DMS79 (cell line): Measurements from ENCODE around the gene GCGR.
A peak's percentile ranks its signal among the peaks of the same experiment; 100 is the strongest.
"Not testable (repeated sequence)": the region's sequence is repeated elsewhere in the genome, so short reads cannot be mapped to it uniquely, and the experiment has no call there.

ENCODE experiments used
- DNase-seq: peaks from one replicate; lab custom pipeline; 2025; lab: John Stamatoyannopoulos, UW

The GCGR gene

DNA sequence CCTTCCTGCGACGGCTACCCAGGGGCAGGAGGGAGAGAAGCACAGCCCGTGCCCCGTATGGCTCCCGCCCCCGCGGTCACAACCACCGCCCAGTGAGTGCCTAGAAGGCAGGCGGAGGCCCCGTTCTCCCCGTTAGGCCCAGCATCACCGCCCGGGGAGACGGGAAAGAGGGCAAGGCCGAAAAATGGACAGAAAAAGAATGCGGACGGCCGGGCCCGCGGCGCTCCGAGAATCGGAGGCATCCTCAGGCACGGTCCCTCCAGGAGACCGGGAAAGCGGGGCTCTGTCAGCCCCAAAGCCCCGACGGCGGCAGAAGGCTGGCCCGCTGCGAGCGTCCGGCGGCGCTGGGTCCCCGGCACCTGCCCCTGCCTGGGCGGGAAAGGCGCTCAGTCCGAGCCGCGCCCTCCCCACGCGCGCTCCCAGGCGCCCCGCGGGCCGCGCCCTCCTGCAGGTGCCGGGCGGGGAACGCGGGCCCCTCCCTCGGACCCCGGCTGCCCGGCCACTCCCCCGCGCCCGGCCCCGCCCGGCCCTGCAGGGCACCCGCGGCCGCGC, 28.7 kb downstream of the GCGR start:
- DNase-seq = peak; percentile 21

DNA sequence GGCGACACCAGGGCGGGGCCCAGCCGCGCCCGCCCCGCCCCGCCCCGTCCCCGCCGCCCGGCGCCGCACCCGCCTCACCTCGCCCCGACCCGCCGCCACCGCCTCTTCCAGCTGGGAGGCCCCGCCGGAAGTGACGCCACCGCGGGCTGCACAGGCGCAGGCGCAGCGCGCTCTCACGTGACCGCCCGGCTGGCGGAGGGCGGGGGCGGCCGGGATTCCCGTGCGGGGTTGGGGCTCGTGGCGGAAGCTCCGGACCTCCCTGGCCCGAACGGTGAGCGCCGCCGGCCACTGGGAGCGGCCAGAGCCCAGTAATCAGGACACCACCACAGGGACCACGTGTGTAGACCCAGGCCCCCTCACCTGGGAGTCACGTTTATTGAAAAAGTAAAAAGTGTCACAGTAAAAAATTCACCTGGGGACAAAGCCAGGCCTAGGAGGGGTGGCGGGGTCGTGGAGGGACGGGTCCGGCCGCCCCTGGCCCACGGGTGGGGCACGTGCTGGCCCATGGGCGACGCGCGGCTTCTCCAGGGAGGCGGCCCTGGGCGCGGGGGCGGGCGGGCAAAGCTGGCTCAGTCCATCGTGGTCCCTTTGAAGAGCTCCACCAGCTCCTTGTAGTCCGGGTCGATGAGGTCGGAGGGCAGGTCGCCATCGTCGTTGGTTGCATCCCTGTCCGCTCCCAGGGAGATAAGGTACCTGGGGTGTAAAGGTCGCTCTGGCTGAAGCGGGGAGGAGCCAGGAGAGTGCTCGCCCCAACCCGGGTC, 29.4 kb downstream of the GCGR start, which contains the start of gene MCRIP1:
Gene MCRIP1 (minus strand): TSS at position 132 of the 761 bp plus-strand sequence. CDS start 8,785 bp downstream, outside the sequence.
- peak; percentile 53 for DNase-seq

DNA sequence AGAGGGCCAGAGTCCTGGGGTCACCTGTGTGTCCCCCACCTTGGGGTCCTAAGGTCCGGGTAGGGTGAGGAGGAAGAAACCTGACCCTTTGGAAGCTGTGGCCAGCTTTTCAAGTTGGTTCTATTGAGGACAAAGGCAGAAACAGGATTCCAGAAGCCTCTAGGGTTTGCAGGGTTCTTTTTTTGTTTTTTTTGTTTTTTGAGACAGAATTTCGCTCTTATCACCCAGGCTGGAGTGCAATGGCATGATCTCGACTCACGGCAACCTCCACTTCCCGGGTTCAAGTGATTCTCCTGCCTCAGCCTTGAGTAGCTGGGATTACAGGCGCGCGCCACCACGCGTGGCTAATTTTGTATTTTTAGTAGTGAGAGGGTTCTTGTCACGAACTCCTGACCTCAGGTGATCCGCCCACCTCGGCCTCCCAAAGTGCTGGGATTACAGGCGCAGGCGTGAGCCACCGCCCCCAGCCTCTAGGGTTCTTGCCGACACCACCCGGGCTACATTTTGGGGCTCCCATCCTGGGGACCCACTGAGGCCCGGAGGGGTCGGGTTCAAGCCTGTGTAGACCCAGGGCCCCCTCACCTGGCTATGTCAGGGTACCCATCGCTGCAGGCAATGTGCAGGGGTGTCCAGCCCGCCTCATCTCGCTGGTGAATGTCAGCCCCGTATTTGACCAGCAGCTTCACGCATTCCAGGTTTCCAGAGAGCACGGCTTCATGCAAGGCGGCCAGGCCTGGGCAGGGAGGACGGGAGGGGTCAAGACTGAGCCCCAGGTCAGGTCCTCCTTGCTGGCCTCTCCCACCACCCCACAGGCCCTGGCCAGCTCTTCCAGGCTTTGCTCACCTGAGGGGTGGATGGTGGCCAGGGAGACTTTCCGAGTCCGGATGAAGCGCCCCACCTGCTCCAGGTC, 30.2 kb downstream of the GCGR start:
- no peak for DNase-seq

DNA sequence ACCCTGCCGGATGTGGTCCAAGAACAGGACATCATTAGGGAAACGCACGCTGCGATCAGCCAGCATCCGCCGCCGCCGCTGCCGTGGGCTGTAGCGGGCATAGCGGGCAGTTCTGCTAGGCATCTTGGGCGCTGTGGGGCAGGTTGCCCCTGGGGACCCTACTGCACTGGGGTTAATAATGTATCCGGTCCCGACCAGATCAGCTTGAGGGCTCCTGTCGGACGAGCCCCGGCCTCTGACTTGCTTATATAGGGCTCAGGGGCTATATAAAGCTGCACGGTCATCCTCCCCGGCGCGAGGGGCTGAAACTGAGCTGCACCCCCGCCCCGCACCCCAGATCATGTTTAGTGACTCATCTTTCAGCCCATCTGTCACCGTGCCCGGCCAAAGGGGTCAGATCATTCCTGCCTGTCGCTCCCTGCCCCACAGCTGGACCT, 30.9 kb downstream of the GCGR start, which contains the start of gene PPP1R27:
Gene PPP1R27 (minus strand): TSS at position 220 of the 437 bp plus-strand sequence. CDS start 97 bp downstream, at position 123.
- no peak for DNase-seq

DNA sequence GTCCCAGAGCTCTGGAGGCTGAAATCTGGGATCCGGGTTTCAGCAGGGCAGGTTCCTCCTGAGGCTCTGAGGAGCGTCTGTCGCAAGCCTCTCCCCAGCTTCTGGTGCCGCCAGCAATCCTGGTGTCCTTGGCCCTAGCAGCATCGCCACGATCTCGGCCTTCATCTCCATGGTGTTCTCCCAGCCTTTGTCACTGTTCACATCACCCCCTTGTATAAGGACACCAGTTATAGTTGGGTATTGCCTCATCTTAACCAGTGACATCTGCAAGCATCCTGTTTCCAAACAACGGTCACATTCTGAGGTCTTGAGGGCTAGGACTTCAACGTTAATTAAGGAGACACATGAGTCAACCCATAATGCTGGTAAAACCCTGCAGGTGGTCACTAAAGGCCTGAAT, 33.7 kb downstream of the GCGR start:
- no peak for DNase-seq

DNA sequence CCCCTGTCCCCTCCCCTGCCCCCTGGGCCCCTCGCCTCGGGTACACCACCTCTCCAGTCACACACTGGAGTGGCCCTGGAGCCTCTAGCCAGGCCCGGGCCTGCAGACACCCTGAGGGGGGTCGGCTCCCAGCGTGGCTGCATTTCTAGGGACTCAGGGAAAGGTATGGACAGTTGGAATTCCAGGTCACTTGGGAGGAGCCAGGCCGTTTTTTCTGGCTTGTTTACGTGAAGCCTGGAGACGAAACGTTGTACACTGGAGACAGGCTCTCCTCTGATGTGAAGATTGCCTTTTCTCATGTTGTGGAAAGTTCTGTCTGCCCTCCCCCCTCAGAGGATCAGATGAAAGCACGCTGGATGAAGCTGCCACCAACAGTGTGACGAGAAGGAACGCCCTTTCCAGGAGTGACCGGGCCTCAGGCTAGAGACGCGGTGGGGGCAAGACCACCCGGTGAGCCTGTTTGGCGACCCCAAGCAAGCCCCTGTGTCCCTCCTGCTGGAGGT, 34.9 kb downstream of the GCGR start:
- no peak for DNase-seq

DNA sequence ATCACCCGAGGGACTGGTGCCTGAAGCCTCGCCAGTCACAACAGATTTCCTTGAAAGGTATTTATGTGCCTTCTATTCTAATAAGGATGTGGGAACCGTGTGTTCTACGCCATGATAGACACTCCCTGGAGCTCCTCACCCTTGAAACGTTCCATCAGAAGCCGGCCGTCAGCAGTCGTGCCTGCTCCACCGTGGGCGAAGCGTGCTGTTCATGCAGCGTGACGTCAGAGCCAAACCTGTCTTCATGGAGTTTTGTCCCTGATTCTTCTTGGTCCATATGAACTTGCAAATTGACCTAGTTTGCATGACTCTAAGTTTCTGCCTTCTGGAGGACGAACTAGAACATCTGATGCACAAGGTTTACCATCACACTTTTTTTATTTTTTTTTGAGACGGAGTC, 35.4 kb downstream of the GCGR start:
- no peak for DNase-seq

DNA sequence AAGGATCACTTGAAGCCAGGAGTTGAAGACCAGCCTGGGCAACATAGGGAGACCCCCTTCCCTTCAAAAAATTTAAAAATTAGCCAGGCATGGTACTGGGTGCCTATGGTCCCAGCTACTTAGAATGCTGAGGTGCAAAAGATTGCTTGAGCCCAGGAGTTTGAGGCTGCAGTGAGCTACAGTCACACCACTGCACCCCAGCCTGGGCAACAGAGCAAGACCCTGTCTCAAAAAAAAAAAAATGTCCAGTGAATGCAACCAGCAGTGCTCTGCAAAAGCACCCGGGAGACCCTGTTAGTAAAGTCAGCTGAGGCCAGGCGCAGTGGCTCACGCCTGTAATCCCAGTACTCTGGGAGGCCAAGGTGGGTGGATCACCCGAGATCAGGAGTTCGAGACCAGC, 36.1 kb downstream of the GCGR start:
- DNase-seq = not testable (repeated sequence)

DNA sequence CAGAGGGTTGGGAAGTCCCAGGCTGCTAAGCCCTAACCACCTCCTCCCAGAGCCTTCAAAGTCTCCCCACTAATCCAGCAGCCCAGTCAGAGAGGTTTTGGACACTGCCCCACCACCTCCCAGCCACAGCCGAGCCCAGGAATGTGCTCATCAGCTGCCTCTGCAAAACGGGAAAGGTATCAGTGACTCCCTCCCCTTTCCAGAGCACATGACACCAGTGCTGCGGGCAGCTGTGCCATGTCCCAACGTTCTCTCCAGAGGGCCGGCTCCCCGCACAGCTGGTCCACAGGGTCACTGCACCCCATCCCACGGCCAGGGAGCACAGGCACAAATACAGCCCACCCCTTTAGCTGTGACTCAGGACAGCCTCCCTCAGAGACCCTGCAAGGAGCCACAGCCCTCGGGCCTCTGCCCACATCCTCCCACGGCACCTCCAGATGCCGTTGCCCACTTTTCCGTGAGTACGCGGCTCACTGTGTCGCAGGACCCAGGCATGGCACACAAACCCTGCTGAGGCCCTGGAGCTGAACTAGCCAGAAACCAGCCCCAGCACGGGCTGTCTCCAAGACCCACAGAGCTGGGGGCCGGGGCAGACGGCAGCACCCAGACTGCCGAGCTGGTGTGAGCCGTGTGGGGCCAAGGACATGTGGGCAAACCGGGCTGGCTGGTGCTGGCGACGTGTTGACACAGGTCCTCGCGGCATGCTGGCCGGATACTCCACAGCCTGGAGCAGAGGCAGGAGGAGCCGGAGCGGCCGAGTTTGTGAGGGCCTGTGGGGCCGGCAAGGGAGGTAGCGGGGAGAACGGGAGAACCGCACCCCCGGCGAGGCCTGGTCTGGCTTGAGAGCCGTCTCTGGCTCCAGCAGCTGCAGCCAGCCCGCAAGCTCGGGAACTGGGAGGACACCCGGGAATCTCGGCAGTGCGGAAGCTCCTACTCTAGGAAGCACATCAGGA, 37.2 kb downstream of the GCGR start:
- DNase-seq = no peak

DNA sequence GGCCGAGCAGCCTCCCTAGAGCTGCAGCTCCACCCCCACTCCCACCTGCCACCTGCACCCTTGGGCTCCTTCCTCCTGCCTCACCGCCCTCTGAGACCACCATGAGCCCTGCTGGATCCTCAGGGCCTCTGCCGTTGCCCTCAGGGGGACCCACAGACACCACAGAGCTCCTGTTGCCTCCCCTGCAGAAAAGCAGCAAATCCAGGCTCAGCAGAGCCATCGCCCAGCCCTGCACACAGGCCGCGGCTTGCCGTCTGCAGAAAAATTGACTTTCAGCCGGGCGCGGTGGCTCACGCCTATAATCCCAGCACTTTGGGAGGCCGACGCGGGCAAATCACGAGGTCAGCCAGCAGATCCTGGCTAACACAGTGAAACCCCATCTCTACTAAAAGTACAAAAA, 37.9 kb downstream of the GCGR start:
- no peak for DNase-seq

DNA sequence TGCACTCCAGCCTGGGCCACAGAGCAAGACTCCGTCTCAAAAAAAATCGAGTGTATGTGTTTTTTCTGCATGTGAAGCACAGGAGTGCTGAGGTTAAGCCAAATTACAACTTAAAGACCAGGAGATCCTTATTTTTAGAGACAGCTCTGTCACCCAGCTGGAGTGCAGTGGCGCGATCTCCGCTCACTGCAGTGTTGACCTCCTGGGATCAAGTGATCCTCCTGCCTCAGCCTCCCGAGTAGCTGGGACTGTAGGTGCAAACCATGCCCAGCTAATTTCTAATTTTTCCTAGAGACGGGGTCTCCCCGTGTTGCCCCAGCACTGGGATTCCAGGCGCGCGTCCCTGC, 38.4 kb downstream of the GCGR start:
- DNase-seq = no peak

DNA sequence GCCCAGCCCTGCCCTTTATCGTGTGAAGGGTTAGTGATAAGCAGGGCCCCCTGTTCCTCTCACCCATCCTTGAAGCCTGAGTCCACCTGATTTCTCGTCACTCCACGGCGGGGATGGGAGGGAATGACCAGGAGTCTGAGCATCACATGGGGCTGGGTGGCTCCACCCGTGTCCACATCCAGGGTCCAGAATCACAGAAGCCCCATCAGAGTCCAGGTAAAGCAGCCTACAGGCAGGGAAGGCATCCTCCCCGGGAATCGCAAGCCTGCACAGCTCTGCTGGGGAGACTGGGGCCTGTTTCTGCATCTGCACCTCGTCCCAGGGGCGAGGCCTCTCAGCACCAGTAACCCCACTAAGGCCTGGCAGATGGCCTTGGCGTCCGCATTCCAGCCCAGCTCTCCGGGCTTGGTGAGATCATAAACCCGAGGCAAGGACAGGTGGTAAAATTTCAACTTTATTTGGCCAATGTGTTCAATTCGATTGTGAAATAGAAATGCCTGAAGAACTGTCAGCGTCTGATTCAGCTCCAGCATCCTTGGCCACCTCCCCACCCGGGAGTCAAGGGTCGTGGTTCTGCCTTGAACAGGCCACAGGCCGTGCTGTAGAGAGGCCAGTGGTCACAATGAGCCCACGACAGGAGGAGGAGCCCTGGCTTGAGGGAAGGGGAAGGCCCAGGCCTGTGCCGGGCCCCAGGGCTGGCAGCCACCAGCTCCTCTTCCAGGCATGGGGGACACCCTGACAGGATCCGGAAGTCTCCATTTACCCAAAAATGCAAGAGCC, 39.0 kb downstream of the GCGR start:
- DNase-seq = no peak

DNA sequence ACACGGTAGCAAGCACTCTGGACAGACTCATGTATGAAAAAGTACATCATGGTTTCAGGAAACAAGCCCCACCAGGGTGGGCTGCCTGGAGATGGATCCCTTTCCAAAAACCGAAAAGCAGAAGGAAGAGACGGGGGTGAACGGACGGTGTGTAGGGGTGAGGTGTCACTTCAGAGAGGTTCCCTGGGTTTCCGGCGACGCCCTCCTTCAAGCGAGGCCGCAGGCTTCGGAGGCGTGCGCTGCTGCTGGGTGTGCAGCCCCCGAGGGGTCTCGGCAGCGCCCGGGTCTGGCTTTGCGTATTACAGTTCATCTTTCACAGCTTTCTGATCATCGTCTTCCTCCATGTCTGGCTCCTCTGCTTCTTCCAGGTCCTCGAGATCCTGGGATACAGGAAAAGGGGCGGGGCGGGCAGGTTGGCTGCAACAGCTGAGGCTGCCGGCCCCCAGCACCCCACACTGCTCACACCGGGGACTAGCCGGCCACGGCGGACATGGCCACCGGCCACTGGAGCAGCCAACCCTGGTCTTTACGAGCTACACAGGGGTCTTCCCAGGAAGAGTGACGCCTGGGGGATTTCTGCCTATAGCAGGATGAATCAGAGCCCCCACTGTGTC, 39.9 kb downstream of the GCGR start:
- DNase-seq = no peak

DNA sequence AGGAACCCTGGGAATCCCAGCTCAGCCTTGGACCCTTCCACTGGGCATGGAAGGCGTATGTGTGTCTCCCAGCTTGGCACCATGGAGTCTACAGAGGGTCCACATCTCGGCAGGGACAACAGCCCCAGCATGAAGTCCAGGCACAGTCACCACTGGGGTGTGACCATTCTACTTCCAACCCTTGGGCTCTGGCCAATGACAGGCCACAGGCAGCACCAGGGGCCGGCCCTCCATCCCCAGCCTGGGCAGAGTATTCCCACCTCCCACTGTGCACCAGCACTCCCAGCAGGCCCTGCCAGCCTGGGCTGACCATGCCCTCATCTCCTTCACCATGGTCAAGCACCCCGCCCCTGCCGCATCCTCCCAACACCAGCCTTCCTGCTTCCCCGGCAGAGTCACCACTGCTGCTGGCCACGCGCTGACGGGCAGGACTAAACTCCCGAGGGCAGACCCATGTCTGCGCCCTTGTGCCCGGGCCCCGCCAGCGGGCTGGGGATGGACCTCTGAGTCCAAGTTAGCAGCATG, 40.4 kb downstream of the GCGR start:
- DNase-seq = no peak

DNA sequence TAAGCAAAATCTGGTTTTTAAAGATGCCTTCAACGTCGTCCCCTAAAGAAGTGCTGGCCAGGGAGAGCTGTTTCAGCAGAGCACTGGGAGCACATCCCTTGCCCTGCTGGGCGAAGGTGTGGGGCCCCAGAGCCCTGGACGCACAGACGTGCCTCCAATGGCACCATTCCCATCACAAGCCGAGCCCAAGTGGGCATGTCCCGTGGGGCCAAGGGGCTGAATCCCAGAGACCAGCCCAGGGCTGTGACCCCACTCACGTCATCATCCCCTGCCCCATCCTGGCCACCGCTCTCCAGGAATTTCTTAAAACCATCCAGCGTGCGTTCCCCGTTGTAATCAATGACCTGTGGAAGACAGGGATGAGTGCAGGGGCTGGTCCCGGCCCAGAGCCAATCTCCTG, 40.9 kb downstream of the GCGR start:
- DNase-seq = no peak

DNA sequence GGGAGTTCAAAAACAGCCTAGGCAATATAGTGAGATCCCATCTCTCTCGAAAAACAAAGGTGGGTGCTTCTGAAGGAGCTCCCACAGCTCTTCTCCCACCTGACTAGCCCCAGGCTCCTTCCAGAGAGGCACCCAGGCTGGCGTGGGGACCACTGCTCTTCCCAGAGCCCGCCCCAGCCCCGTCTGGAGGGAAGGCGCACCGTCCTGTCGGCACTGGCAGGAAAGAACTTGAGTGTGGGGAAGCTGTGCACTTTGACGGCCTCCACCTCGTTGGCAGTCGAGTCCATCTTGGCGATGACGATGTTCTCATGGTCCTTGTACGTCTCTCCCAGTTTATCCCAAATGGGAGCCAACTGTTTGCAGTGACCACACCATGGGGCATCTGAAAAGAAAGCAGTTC, 41.4 kb downstream of the GCGR start:
- no peak for DNase-seq

DNA sequence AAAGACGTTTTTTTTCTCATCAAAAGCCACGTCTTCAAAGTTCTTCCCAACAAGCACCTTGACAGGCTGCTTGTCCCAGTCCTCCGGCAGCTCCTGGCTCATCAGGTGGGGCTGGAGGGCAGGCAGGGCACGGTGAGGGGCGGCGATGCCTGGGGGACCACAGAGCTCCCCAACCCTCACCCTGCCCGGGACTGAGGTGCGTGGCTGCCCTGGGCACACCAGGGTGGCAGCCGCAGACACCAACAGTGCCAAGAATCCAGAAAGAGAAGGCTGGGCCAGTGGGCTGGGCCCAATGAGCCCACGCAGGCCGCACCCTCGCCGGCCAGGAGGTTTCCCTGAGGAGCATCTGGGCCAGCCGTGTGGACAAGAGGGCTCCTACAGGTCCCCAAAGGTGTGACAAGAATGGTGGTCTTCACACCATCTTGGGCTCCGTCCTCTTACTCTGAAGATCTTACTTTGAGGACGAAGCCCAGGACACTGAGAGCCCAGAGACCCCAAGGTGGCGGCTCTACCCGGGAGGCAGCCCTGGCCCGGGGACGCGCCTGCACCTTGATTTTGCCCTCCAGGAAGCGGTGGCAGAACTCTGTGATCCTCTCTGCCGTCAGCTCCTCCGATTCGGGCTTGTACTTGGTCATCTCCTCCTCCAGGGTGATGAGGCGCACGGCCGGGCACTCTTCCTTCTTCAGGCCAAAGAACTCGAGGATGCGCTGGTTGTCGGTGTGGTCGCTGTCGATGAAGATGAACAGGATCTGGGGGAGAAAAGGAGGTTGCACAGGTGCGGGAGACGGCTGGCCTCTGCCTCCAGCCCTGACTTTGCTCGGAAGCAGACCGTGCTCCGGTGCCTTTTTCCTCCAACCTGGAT, 42.2 kb downstream of the GCGR start:
- no peak for DNase-seq

DNA sequence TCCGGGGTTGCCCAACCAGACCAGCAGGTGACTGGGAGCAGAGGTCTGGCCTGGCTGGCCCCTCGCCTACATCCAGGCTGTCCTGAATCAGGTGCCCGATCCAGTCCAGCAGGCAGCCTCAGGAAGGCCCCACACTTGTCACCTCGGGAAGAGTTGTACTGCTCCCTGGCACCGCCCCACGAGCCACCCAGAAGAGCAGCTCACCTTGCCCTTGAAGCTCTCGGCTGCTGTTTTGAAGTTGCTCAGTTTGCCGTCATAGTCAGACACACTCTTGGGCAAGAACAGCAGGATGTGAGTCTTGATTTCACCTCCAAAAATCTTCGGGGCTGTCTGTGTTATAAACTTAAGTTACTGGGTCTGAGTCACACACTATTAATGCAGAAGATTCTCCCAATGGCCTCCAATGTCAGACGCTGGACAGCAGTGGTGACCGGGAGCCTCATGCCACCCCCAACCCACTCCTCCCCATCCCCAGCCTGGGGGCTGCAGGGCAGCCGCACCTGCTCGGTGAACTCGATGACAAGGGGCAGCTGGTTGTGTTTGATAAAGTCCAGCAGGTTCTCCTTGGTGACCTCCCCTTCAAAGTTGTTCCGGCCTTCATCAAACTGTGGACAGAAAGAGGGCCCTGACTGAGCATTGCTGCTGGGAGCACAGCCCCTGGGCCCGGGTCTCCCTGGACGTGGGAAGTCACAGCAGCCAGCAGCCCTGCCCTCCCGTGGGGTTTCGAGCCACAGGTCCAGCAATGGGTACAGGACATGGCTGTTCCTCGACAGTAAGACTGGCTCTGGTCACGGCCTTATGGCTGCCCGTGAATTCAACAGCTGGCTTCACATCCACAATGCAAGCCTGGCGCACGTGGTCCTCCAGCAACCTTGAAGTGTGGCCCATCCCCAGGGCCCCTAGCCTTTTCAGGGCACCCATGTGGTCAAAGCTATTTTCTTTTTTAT, 43.1 kb downstream of the GCGR start:
- no peak for DNase-seq
